Muscle layer of colon (tissue), 2 donors: ENCODE results near the gene PAPSS1.

Source experiments
- H3K27ac ChIP-seq: one replicate; pipeline ENCODE4 v1.7.0; 2013; ENCODE audit warnings: low read depth, mild to moderate bottlenecking, low read length, moderate library complexity
- H3K27me3 ChIP-seq, 2 donors: one replicate each; pipeline ENCODE4 v1.7.0; 2013; ENCODE audit warnings: low read length in 2 of 2, mild to moderate bottlenecking in 2 of 2; ENCODE audit not compliant: insufficient read depth in 2 of 2, control insufficient read depth in 1 of 2
- H3K36me3 ChIP-seq: one replicate; pipeline ENCODE4 v1.7.0; 2013; ENCODE audit warnings: mild to moderate bottlenecking, low read length; ENCODE audit not compliant: insufficient read depth
- H3K4me1 ChIP-seq: one replicate; pipeline ENCODE4 v1.7.0; 2013; ENCODE audit warnings: mild to moderate bottlenecking, low read length; ENCODE audit not compliant: insufficient read depth
- H3K4me3 ChIP-seq, 2 donors: one replicate each; pipeline ENCODE4 v1.7.0; 2013; ENCODE audit warnings: low read length in 2 of 2, low read depth in 1 of 2, mild to moderate bottlenecking in 1 of 2, moderate library complexity in 1 of 2
- H3K9ac ChIP-seq: one replicate; pipeline ENCODE4 v1.7.0; 2013; ENCODE audit warnings: low read length
- H3K9me3 ChIP-seq: one replicate; pipeline ENCODE4 v1.7.0; 2013; ENCODE audit warnings: mild to moderate bottlenecking, low read length
- donor health status: abdominal sarcoma.
- donor health status: Adenocarcinoma of cecum.

PAPSS1 gene

GRCh38 chr4:107645604-107646003, 74.4 kb downstream of the PAPSS1 start:
- Histone ChIP-seq H3K4me3 (no peak overlapping the region), H3K27ac (no peak overlapping the region), H3K4me1 (peaks cover 23% of the 10 kb centered on the region), H3K36me3 (peaks cover 7% of the 10 kb centered on the region), H3K27me3 (no peaks in the 10 kb centered on the region), H3K9ac (no peak overlapping the region), H3K9me3 (no peaks in the 10 kb centered on the region)

- H3K36me3 ChIP-seq, result peaks cover 7% of the 10 kb centered on the region
- H3K9me3 ChIP-seq, result no peaks in the 10 kb centered on the region
- H3K4me1 ChIP-seq, result peaks cover 26% of the 10 kb centered on the region
- H3K9ac ChIP-seq, result no peak overlapping the region
- H3K4me3 ChIP-seq, result no peak overlapping the region
- H3K27ac ChIP-seq, result no peak overlapping the region
- no peaks in the 10 kb centered on the region for H3K27me3 ChIP-seq
These were observed 77.0 kb downstream of the PAPSS1 start for GRCh38 chr4:107643021-107643420.

GRCh38 chr4:107640878-107641277, 79.2 kb downstream of the PAPSS1 start:
- H3K9ac ChIP-seq, result no peak overlapping the region
- H3K4me3 ChIP-seq, result no peak overlapping the region
- no peaks in the 10 kb centered on the region for H3K9me3 ChIP-seq
- no peaks in the 10 kb centered on the region for H3K27me3 ChIP-seq
- peaks cover 7% of the 10 kb centered on the region for H3K36me3 ChIP-seq
- peaks cover 26% of the 10 kb centered on the region for H3K4me1 ChIP-seq
- H3K27ac ChIP-seq, result peak overlapping the region; percentile 63

- Histone ChIP-seq H3K4me3 (no peak overlapping the region), H3K36me3 (peaks cover 7% of the 10 kb centered on the region), H3K9ac (no peak overlapping the region), H3K27ac (peak overlapping the region; percentile 63), H3K9me3 (no peaks in the 10 kb centered on the region), H3K27me3 (no peaks in the 10 kb centered on the region), H3K4me1 (peaks cover 26% of the 10 kb centered on the region)
These were observed 79.8 kb downstream of the PAPSS1 start for GRCh38 chr4:107640197-107640596.

GRCh38 chr4:107635735-107636134, 84.3 kb downstream of the PAPSS1 start:
- Histone ChIP-seq H3K27ac (no peak overlapping the region), H3K36me3 (no peaks in the 10 kb centered on the region), H3K9ac (no peak overlapping the region), H3K27me3 (no peaks in the 10 kb centered on the region), H3K9me3 (no peaks in the 10 kb centered on the region), H3K4me3 (no peak overlapping the region), H3K4me1 (peaks cover 15% of the 10 kb centered on the region)

GRCh38 chr4:107631560-107631959, 88.5 kb downstream of the PAPSS1 start:
- H3K4me3 ChIP-seq, result peak overlapping the region in 1 of 2 donors; percentile 39

GRCh38 chr4:107630185-107630705, 89.8 kb downstream of the PAPSS1 start:
- Histone ChIP-seq H3K27ac (no peak overlapping the region), H3K27me3 (no peaks in the 10 kb centered on the region), H3K9me3 (no peaks in the 10 kb centered on the region), H3K4me1 (peaks cover 14% of the 10 kb centered on the region), H3K4me3 (peak overlapping the region in 1 of 2 donors; percentile 39), H3K9ac (no peak overlapping the region), H3K36me3 (no peaks in the 10 kb centered on the region)

More at GRCh38 chr4:107631560-107631959, 88.5 kb downstream of the PAPSS1 start:
- H3K27ac ChIP-seq, result no peak overlapping the region
- no peaks in the 10 kb centered on the region for H3K27me3 ChIP-seq
- H3K9me3 ChIP-seq, result no peaks in the 10 kb centered on the region
- no peaks in the 10 kb centered on the region for H3K36me3 ChIP-seq
- H3K4me1 ChIP-seq, result peaks cover 14% of the 10 kb centered on the region
- H3K9ac ChIP-seq, result no peak overlapping the region

- Histone ChIP-seq H3K27me3 (no peaks in the 10 kb centered on the region), H3K9ac (no peak overlapping the region), H3K9me3 (no peaks in the 10 kb centered on the region), H3K27ac (no peak overlapping the region), H3K4me1 (peaks cover 14% of the 10 kb centered on the region), H3K36me3 (no peaks in the 10 kb centered on the region), H3K4me3 (no peak overlapping the region)
These were observed 90.7 kb downstream of the PAPSS1 start for GRCh38 chr4:107629318-107629717.

- Histone ChIP-seq H3K9me3 (peaks cover 4% of the 10 kb centered on the region), H3K27me3 (no peaks in the 10 kb centered on the region), H3K27ac (no peak overlapping the region)
These were observed 94.6 kb downstream of the PAPSS1 start for GRCh38 chr4:107625391-107625902.

GRCh38 chr4:107624024-107624423, 96.0 kb downstream of the PAPSS1 start:
- H3K9me3 ChIP-seq, result peaks cover 4% of the 10 kb centered on the region
- no peaks in the 10 kb centered on the region for H3K36me3 ChIP-seq
- no peak overlapping the region for H3K27ac ChIP-seq
- no peak overlapping the region for H3K9ac ChIP-seq
- H3K4me1 ChIP-seq, result peaks cover 11% of the 10 kb centered on the region
- H3K4me3 ChIP-seq, result no peak overlapping the region
- no peaks in the 10 kb centered on the region for H3K27me3 ChIP-seq

More at GRCh38 chr4:107625391-107625902, 94.6 kb downstream of the PAPSS1 start:
- no peak overlapping the region for H3K9ac ChIP-seq
- H3K36me3 ChIP-seq, result no peaks in the 10 kb centered on the region
- no peak overlapping the region for H3K4me3 ChIP-seq
- peaks cover 14% of the 10 kb centered on the region for H3K4me1 ChIP-seq

GRCh38 chr4:107622006-107622405, 98.0 kb downstream of the PAPSS1 start:
- H3K27me3 ChIP-seq, result no peaks in the 10 kb centered on the region
- no peak overlapping the region for H3K9ac ChIP-seq
- H3K4me3 ChIP-seq, result no peak overlapping the region
- peaks cover 4% of the 10 kb centered on the region for H3K9me3 ChIP-seq
- H3K27ac ChIP-seq, result no peak overlapping the region
- peaks cover 10% of the 10 kb centered on the region for H3K4me1 ChIP-seq
- H3K36me3 ChIP-seq, result no peaks in the 10 kb centered on the region

- Histone ChIP-seq H3K9ac (no peak overlapping the region), H3K4me3 (no peak overlapping the region), H3K4me1 (peaks cover 15% of the 10 kb centered on the region), H3K36me3 (no peaks in the 10 kb centered on the region), H3K27me3 (no peaks in the 10 kb centered on the region), H3K27ac (no peak overlapping the region), H3K9me3 (peaks cover 4% of the 10 kb centered on the region)
These were observed 100.3 kb downstream of the PAPSS1 start for GRCh38 chr4:107619731-107620130.
